Panc1 (cell line): ENCODE results near the gene INVS. TPM values are rescaled to one million over a fixed set of nuclear protein-coding genes. Genes with fewer than 3 reads are reported as not detected.

Experiments used
- ATAC-seq: fragments of 200-7000 bp; cut with Tn5 transposase; 2 replicates; pipeline ENCODE4 v1.9.1; 2020; ENCODE audit warnings: mild to moderate bottlenecking, moderate library complexity
- BruUV-seq: library from RNA; stranded (reverse); fragments of 400-500 nt; replicated peaks from 2 replicates; lab custom pipeline; 2021; lab: Mats Ljungman, UMichigan
- CTCF ChIA-PET: fragments of 300-600 bp; sonication (Branson Sonifier 250); formaldehyde crosslinking; loops from one replicate; lab custom pipeline; 2022; ENCODE audit warnings: antibody characterized with exemption; lab: Charles Lee
- POLR2A ChIA-PET: fragments of 300-600 bp; sonication (Branson Sonifier 250); formaldehyde crosslinking; loops from one replicate; lab custom pipeline; 2022; ENCODE audit warnings: antibody characterized with exemption; lab: Charles Lee
- DNase-seq: peaks from one replicate; pipeline ENCODE4 v3.0.0-alpha.2; 2010; ENCODE audit warnings: low read depth, low spot score
- H3K27ac ChIP-seq: 2 replicates; pipeline ENCODE4 v1.5.1; 2011; ENCODE audit warnings: mild to moderate bottlenecking, low read length, inconsistent platforms
- H3K27me3 ChIP-seq: fragments of 200-500 bp; sonication (Bioruptor generic); 2 replicates; pipeline ENCODE4 v1.6.0; 2014; ENCODE audit warnings: low read length, inconsistent platforms; ENCODE audit not compliant: control insufficient read depth, insufficient read depth
- H3K36me3 ChIP-seq: fragments of 200-500 bp; sonication (Bioruptor generic); 2 replicates; pipeline ENCODE4 v1.5.1; 2014; ENCODE audit warnings: inconsistent platforms, mild to moderate bottlenecking, low read length, moderate library complexity; ENCODE audit not compliant: control insufficient read depth, insufficient read depth
- H3K4me1 ChIP-seq: 2 replicates; pipeline ENCODE4 v1.5.1; 2011; ENCODE audit warnings: inconsistent platforms, mild to moderate bottlenecking, low read length, moderate library complexity; ENCODE audit not compliant: control insufficient read depth, insufficient read depth
- H3K4me3 ChIP-seq, 2 experiments: 2 replicates each; pipeline ENCODE4 v1.5.1; 2011 to 2012; ENCODE audit warnings: low read depth in 2 of 2, low read length in 2 of 2, mild to moderate bottlenecking in 2 of 2, inconsistent platforms in 1 of 2, moderate library complexity in 1 of 2
- H3K9me3 ChIP-seq: fragments of 200-500 bp; sonication (Bioruptor generic); 2 replicates; pipeline ENCODE4 v1.5.1; 2014; ENCODE audit warnings: low read depth, mild to moderate bottlenecking, inconsistent platforms, low read length, moderate library complexity; ENCODE audit not compliant: control insufficient read depth, insufficient read depth
- POLR2AphosphoS5 ChIP-seq: IDR thresholded peaks from 2 replicates; pipeline ENCODE4 v1.6.1; 2012; ENCODE audit warnings: mild to moderate bottlenecking, low read depth, low read length, moderate library complexity
- SIN3A ChIP-seq: IDR thresholded peaks from 2 replicates; pipeline ENCODE4 v1.6.1; 2012; ENCODE audit warnings: low read depth, mild to moderate bottlenecking, low read length, moderate library complexity, borderline replicate concordance; ENCODE audit not compliant: insufficient read depth
- TCF7L2 ChIP-seq: IDR thresholded peaks from 2 replicates; pipeline ENCODE4 v1.6.1; 2011; ENCODE audit warnings: mild to moderate bottlenecking, low read depth, low read length, inconsistent platforms
- in situ Hi-C: cut with HindIII; loops from 2 replicates; pipeline ENCODE4 v1.10.0; 2016; ENCODE audit warnings: low sequenced_read_pairs, low pct_unique_long_range_greater_than_20kb
- intact Hi-C: fragments of 100-400 bp; cut with micrococcal nuclease; formaldehyde crosslinking; loops from one replicate; pipeline ENCODE4 v1.10.0; 2022; ENCODE audit not compliant: unreplicated experiment
- total RNA-seq: library from RNA; stranded (reverse); gene quantifications from one replicate; pipeline ENCODE4 v1.2.1, GENCODE V29; 2021; ENCODE audit not compliant: unreplicated experiment
- TF ChIP-seq, protein P1 (sequence below), 2 experiments: IDR thresholded peaks; 2 replicates each; pipeline ENCODE4 v1.6.1; 2011 to 2012; ENCODE audit warnings: low read depth in 2 of 2, control low read depth in 1 of 2, low read length in 1 of 2, mild to moderate bottlenecking in 1 of 2, moderate library complexity in 1 of 2; ENCODE audit not compliant: insufficient read depth in 1 of 2
- TF ChIP-seq, protein P2 (sequence below): fragments of 450-650 bp; IDR thresholded peaks from 2 replicates; pipeline ENCODE4 v1.5.1; 2017; ENCODE audit warnings: mild to moderate bottlenecking

The INVS gene
- total RNA-seq, 1 experiment from 2014 or later: 8.2 TPM

DNA sequence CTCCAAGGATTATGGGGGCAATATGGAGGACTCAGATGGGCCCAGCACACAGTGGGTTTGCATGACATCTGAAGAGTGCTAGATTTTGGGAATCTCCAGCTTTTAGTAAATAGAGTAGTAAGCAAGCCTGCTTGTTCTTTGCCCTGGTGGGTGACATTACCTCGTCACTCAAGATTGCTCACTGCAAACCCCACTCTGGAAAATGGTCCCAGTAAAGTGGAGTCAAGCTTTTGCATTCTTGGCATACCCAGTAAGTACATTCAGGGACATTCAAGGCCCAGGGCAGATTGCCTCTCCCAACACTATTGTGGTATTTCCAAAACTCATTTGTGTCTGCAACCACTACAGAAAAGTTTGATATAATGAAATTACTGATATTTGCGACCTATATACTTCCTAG is 118.5 kb downstream of the INVS start:
- POLR2A ChIA-PET: no interaction called here
- no TSS peak for BruUV-seq
- no peaks in the 10 kb centered on the region for H3K36me3 ChIP-seq
- intact Hi-C loops (no loop called here), in situ Hi-C loops (no loop called here)
- H3K9me3 ChIP-seq: no peaks in the 10 kb centered on the region
- no peak overlapping the region for H3K27ac ChIP-seq
- CTCF ChIA-PET: interaction anchor here (0.6 kb wide), 1 partner anchor 1190 kb away, joined by 4 read pairs; no protein-coding TSS in a partner anchor
- DNase-seq (no peak), ATAC-seq (no peak)
- no peaks in the 10 kb centered on the region for H3K4me1 ChIP-seq
- TF ChIP-seq SIN3A (no peak), TCF7L2 (no peak), POLR2AphosphoS5 (no peak)
- TF ChIP-seq, protein P1, sequence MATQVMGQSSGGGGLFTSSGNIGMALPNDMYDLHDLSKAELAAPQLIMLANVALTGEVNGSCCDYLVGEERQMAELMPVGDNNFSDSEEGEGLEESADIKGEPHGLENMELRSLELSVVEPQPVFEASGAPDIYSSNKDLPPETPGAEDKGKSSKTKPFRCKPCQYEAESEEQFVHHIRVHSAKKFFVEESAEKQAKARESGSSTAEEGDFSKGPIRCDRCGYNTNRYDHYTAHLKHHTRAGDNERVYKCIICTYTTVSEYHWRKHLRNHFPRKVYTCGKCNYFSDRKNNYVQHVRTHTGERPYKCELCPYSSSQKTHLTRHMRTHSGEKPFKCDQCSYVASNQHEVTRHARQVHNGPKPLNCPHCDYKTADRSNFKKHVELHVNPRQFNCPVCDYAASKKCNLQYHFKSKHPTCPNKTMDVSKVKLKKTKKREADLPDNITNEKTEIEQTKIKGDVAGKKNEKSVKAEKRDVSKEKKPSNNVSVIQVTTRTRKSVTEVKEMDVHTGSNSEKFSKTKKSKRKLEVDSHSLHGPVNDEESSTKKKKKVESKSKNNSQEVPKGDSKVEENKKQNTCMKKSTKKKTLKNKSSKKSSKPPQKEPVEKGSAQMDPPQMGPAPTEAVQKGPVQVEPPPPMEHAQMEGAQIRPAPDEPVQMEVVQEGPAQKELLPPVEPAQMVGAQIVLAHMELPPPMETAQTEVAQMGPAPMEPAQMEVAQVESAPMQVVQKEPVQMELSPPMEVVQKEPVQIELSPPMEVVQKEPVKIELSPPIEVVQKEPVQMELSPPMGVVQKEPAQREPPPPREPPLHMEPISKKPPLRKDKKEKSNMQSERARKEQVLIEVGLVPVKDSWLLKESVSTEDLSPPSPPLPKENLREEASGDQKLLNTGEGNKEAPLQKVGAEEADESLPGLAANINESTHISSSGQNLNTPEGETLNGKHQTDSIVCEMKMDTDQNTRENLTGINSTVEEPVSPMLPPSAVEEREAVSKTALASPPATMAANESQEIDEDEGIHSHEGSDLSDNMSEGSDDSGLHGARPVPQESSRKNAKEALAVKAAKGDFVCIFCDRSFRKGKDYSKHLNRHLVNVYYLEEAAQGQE (IDR thresholded peaks at IDR 0.05; ENCODE audit: insufficient read depth in 1 of 2, low read depth in 2 of 2, low read length in 1 of 2): no peak
- TF ChIP-seq, protein P2, sequence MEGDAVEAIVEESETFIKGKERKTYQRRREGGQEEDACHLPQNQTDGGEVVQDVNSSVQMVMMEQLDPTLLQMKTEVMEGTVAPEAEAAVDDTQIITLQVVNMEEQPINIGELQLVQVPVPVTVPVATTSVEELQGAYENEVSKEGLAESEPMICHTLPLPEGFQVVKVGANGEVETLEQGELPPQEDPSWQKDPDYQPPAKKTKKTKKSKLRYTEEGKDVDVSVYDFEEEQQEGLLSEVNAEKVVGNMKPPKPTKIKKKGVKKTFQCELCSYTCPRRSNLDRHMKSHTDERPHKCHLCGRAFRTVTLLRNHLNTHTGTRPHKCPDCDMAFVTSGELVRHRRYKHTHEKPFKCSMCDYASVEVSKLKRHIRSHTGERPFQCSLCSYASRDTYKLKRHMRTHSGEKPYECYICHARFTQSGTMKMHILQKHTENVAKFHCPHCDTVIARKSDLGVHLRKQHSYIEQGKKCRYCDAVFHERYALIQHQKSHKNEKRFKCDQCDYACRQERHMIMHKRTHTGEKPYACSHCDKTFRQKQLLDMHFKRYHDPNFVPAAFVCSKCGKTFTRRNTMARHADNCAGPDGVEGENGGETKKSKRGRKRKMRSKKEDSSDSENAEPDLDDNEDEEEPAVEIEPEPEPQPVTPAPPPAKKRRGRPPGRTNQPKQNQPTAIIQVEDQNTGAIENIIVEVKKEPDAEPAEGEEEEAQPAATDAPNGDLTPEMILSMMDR: no peak
- H3K4me3 ChIP-seq: no peak overlapping the region
- no peaks in the 10 kb centered on the region for H3K27me3 ChIP-seq

DNA sequence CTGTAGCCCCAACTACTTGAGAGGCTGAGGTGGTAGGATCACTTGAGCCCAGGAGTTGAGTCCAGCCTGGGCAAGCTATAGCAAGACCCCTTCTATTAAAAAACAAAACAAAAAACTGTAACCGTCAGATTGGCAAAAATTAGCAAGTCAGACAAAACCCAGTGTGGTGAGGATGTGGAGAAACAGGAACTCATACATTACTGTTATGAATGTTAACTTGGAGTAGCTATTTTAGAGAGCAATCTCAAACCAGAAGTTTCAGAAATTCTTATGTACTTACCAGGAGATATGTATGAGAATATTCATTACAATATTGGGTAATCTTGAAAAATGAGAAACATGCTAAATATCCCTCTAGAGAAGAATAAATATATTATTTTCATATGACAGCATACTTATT is 120.3 kb downstream of the INVS start:
- Histone ChIP-seq H3K27ac (no peak overlapping the region), H3K4me1 (no peaks in the 10 kb centered on the region), H3K36me3 (no peaks in the 10 kb centered on the region), H3K9me3 (no peaks in the 10 kb centered on the region), H3K27me3 (no peaks in the 10 kb centered on the region), H3K4me3 (no peak overlapping the region)
- in situ Hi-C loops (no loop called here), intact Hi-C loops (no loop called here)
- ATAC-seq (no peak), DNase-seq (no peak)
- TF ChIP-seq SIN3A: no peak
- TF ChIP-seq POLR2AphosphoS5: no peak
- TF ChIP-seq TCF7L2: no peak
- TF ChIP-seq, protein P2: no peak
- TF ChIP-seq, protein P1 (IDR thresholded peaks at IDR 0.05; ENCODE audit: insufficient read depth in 1 of 2, low read depth in 2 of 2, low read length in 1 of 2): no peak
- CTCF ChIA-PET: no interaction called here
- no TSS peak for BruUV-seq
- POLR2A ChIA-PET: no interaction called here
